Measurements from ENCODE around the gene HMGN2.

The HMGN2 gene

GRCh38 chr1:26472901-26473845 is 933 bp downstream of the HMGN2 start:
- H3K36me3 ChIP-seq (ENCODE audit: control insufficient read depth in 1 of 2, insufficient read depth in 2 of 2, low read depth in 1 of 2, low read length in 2 of 2): peaks cover 20 to 52% of the 10 kb centered on the region in 2 experiments
- peak overlapping the region in 1 of 2 experiments; percentile 30 for H3K18ac ChIP-seq (ENCODE audit: low read depth in 1 of 2, low read length in 2 of 2)
- H3K14ac ChIP-seq (ENCODE audit: low read length in 2 of 2): no peak overlapping the region
- no peak overlapping the region for H3K4ac ChIP-seq (ENCODE audit: low read depth in 1 of 2, low read length in 2 of 2)
- no peak overlapping the region for H3K27ac ChIP-seq (ENCODE audit: low read length, poor library complexity, severe bottlenecking)
- no peak overlapping the region for H2BK15ac ChIP-seq (ENCODE audit: low read depth, poor library complexity, severe bottlenecking)
- H3K27me3 ChIP-seq (ENCODE audit: control insufficient read depth in 1 of 2, insufficient read depth in 1 of 2, low read length in 2 of 2): no peaks in the 10 kb centered on the region
- peak; percentile 94 for DNase-seq
- H3K9me3 ChIP-seq (ENCODE audit: control insufficient read depth, low read length): no peaks in the 10 kb centered on the region
- no peak overlapping the region for H2BK12ac ChIP-seq (ENCODE audit: low read length in 2 of 2)
- H2BK5ac ChIP-seq (ENCODE audit: low read depth, low read length, poor library complexity, severe bottlenecking): no peak overlapping the region
- H3K4me2 ChIP-seq (ENCODE audit: low read length, poor library complexity, severe bottlenecking): peak overlapping the region; percentile 72
- peak overlapping the region; percentile 44 for H2AFZ ChIP-seq (ENCODE audit: low read depth, low read length)
- peak overlapping the region; percentile 88 to 99 for H3K4me3 ChIP-seq (ENCODE audit: insufficient read depth in 1 of 2, low read depth in 1 of 2, low read length in 2 of 2)
- H2AK5ac ChIP-seq (ENCODE audit: low read length, severe bottlenecking): no peak overlapping the region
- H2BK120ac ChIP-seq (ENCODE audit: low read depth, low read length): no peak overlapping the region
- no peak overlapping the region for H4K8ac ChIP-seq (ENCODE audit: low read length)
- H3K9ac ChIP-seq (ENCODE audit: low read length): peak overlapping the region; percentile 93
- H4K91ac ChIP-seq (ENCODE audit: low read length): no peak overlapping the region
- WGBS: 3% methylated on average over 56 of the region's 71 CpGs
- H3K4me1 ChIP-seq (ENCODE audit: control insufficient read depth, insufficient read depth, low read depth, low read length): peaks cover 14% of the 10 kb centered on the region
- H3K23ac ChIP-seq (ENCODE audit: low read length in 2 of 2): no peak overlapping the region
- peaks cover 9% of the 10 kb centered on the region for H3K79me1 ChIP-seq (replicated peaks; ENCODE audit: low read length, poor library complexity, severe bottlenecking)

- Histone ChIP-seq H3K36me3 (ENCODE audit: control insufficient read depth in 1 of 2, insufficient read depth in 2 of 2, low read depth in 1 of 2, low read length in 2 of 2) (peaks cover 13 to 42% of the 10 kb centered on the region in 2 experiments), H3K14ac (ENCODE audit: low read length in 2 of 2) (no peak overlapping the region), H3K4ac (ENCODE audit: low read depth in 1 of 2, low read length in 2 of 2) (no peak overlapping the region), H3K18ac (ENCODE audit: low read depth in 1 of 2, low read length in 2 of 2) (no peak overlapping the region), H2BK15ac (ENCODE audit: low read depth, poor library complexity, severe bottlenecking) (no peak overlapping the region), H3K9me3 (ENCODE audit: control insufficient read depth, low read length) (no peaks in the 10 kb centered on the region), H3K27ac (ENCODE audit: low read length, poor library complexity, severe bottlenecking) (no peak overlapping the region), H4K91ac (ENCODE audit: low read length) (no peak overlapping the region), H2AK5ac (ENCODE audit: low read length, severe bottlenecking) (no peak overlapping the region), H3K27me3 (ENCODE audit: control insufficient read depth in 1 of 2, insufficient read depth in 1 of 2, low read length in 2 of 2) (no peaks in the 10 kb centered on the region), H3K9ac (ENCODE audit: low read length) (no peak overlapping the region), H2BK120ac (ENCODE audit: low read depth, low read length) (no peak overlapping the region), H3K4me1 (ENCODE audit: control insufficient read depth, insufficient read depth, low read depth, low read length) (peaks cover 14% of the 10 kb centered on the region), H3K4me2 (ENCODE audit: low read length, poor library complexity, severe bottlenecking) (no peak overlapping the region), H3K4me3 (ENCODE audit: insufficient read depth in 1 of 2, low read depth in 1 of 2, low read length in 2 of 2) (no peak overlapping the region), H2BK12ac (ENCODE audit: low read length in 2 of 2) (no peak overlapping the region), H2AFZ (ENCODE audit: low read depth, low read length) (no peak overlapping the region), H3K79me1 (replicated peaks; ENCODE audit: low read length, poor library complexity, severe bottlenecking) (peaks cover 9% of the 10 kb centered on the region), H4K8ac (ENCODE audit: low read length) (no peak overlapping the region), H3K23ac (ENCODE audit: low read length in 2 of 2) (no peak overlapping the region), H2BK5ac (ENCODE audit: low read depth, low read length, poor library complexity, severe bottlenecking) (no peak overlapping the region)
- DNase-seq: no peak
- WGBS: 100% methylated on average over 1 of the region's 1 CpG
These were observed 2.6 kb downstream of the HMGN2 start for GRCh38 chr1:26474818-26475217.

DNA sequence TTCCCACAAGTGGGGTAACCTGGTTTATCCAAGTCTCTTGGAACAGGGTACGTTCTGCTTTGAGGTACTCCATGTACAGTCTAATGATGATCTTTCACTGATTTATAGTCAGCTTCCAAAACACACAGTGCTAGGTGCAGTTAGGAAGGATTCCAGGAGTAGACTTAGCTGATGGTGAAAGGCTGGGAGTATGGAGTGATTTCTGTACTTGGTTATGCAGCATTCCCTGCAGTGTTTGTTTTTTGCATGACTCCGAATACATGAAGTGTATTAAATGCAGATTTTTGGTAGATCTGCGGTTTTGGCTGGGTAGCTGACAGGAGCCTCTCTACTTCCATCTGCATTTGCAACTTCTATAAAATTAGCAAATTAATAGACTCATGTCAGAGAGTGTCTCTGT is 3.7 kb downstream of the HMGN2 start:
- no peak overlapping the region for H3K14ac ChIP-seq (ENCODE audit: low read length in 2 of 2)
- H2AK5ac ChIP-seq (ENCODE audit: low read length, severe bottlenecking): no peak overlapping the region
- peaks cover 4% of the 10 kb centered on the region for H3K79me1 ChIP-seq (replicated peaks; ENCODE audit: low read length, poor library complexity, severe bottlenecking)
- no peak overlapping the region for H3K9ac ChIP-seq (ENCODE audit: low read length)
- H3K4me2 ChIP-seq (ENCODE audit: low read length, poor library complexity, severe bottlenecking): no peak overlapping the region
- no peak overlapping the region for H2BK12ac ChIP-seq (ENCODE audit: low read length in 2 of 2)
- H2AFZ ChIP-seq (ENCODE audit: low read depth, low read length): no peak overlapping the region
- no peak overlapping the region for H3K4ac ChIP-seq (ENCODE audit: low read depth in 1 of 2, low read length in 2 of 2)
- peaks cover 10 to 41% of the 10 kb centered on the region in 2 experiments for H3K36me3 ChIP-seq (ENCODE audit: control insufficient read depth in 1 of 2, insufficient read depth in 2 of 2, low read depth in 1 of 2, low read length in 2 of 2)
- H3K23ac ChIP-seq (ENCODE audit: low read length in 2 of 2): no peak overlapping the region
- peaks cover 8% of the 10 kb centered on the region for H3K4me1 ChIP-seq (ENCODE audit: control insufficient read depth, insufficient read depth, low read depth, low read length)
- H4K8ac ChIP-seq (ENCODE audit: low read length): no peak overlapping the region
- H3K27me3 ChIP-seq (ENCODE audit: control insufficient read depth in 1 of 2, insufficient read depth in 1 of 2, low read length in 2 of 2): no peaks in the 10 kb centered on the region
- no peak for DNase-seq
- H3K27ac ChIP-seq (ENCODE audit: low read length, poor library complexity, severe bottlenecking): no peak overlapping the region
- no peak overlapping the region for H4K91ac ChIP-seq (ENCODE audit: low read length)
- no peak overlapping the region for H2BK15ac ChIP-seq (ENCODE audit: low read depth, poor library complexity, severe bottlenecking)
- no peak overlapping the region for H3K18ac ChIP-seq (ENCODE audit: low read depth in 1 of 2, low read length in 2 of 2)
- H3K4me3 ChIP-seq (ENCODE audit: insufficient read depth in 1 of 2, low read depth in 1 of 2, low read length in 2 of 2): no peak overlapping the region
- no peak overlapping the region for H2BK5ac ChIP-seq (ENCODE audit: low read depth, low read length, poor library complexity, severe bottlenecking)
- H3K9me3 ChIP-seq (ENCODE audit: control insufficient read depth, low read length): no peaks in the 10 kb centered on the region
- 93% methylated on average over 2 of the region's 3 CpGs for WGBS
- no peak overlapping the region for H2BK120ac ChIP-seq (ENCODE audit: low read depth, low read length)

DNA sequence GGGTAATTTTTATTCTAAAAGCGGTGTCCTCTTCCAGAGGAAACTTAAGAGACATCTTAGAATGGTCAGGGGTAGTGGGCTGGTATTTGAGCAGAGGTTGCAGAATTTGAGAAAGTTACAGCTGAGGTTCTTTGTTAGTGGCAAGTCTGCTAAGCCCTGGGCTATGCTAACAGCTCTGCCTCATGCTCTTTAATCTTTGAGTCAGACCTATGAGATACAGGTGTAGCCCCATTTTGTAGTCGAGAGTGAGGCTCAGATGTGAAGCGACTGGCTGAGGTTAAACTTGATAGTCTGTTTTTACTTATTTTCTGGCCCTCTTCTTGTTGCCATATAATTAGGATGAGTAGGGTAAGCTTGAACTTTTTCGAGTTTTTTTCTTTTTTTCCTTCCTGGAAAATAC is 4.7 kb downstream of the HMGN2 start:
- H2BK15ac ChIP-seq (ENCODE audit: low read depth, poor library complexity, severe bottlenecking): no peak overlapping the region
- H2BK5ac ChIP-seq (ENCODE audit: low read depth, low read length, poor library complexity, severe bottlenecking): no peak overlapping the region
- H3K23ac ChIP-seq (ENCODE audit: low read length in 2 of 2): no peak overlapping the region

More for the DNA sequence above, 4.7 kb downstream of the HMGN2 start:
- H3K14ac ChIP-seq (ENCODE audit: low read length in 2 of 2): no peak overlapping the region
- no peak overlapping the region for H2AK5ac ChIP-seq (ENCODE audit: low read length, severe bottlenecking)
- no peak overlapping the region for H4K91ac ChIP-seq (ENCODE audit: low read length)
- no peaks in the 10 kb centered on the region for H3K4me1 ChIP-seq (ENCODE audit: control insufficient read depth, insufficient read depth, low read depth, low read length)
- no peak overlapping the region for H4K8ac ChIP-seq (ENCODE audit: low read length)
- H3K4me2 ChIP-seq (ENCODE audit: low read length, poor library complexity, severe bottlenecking): no peak overlapping the region
- no peak overlapping the region for H3K27ac ChIP-seq (ENCODE audit: low read length, poor library complexity, severe bottlenecking)
- no peak overlapping the region for H2BK120ac ChIP-seq (ENCODE audit: low read depth, low read length)
- H2BK12ac ChIP-seq (ENCODE audit: low read length in 2 of 2): no peak overlapping the region
- H3K79me1 ChIP-seq (replicated peaks; ENCODE audit: low read length, poor library complexity, severe bottlenecking): peaks cover 4% of the 10 kb centered on the region
- WGBS: 95% methylated on average over 4 of the region's 4 CpGs
- no peak overlapping the region for H3K9ac ChIP-seq (ENCODE audit: low read length)
- no peak overlapping the region for H2AFZ ChIP-seq (ENCODE audit: low read depth, low read length)
- H3K4me3 ChIP-seq (ENCODE audit: insufficient read depth in 1 of 2, low read depth in 1 of 2, low read length in 2 of 2): no peak overlapping the region
- no peak overlapping the region for H3K4ac ChIP-seq (ENCODE audit: low read depth in 1 of 2, low read length in 2 of 2)
- no peaks in the 10 kb centered on the region for H3K9me3 ChIP-seq (ENCODE audit: control insufficient read depth, low read length)
- H3K36me3 ChIP-seq (ENCODE audit: control insufficient read depth in 1 of 2, insufficient read depth in 2 of 2, low read depth in 1 of 2, low read length in 2 of 2): peaks cover 10 to 41% of the 10 kb centered on the region in 2 experiments
- no peak for DNase-seq
- no peaks in the 10 kb centered on the region for H3K27me3 ChIP-seq (ENCODE audit: control insufficient read depth in 1 of 2, insufficient read depth in 1 of 2, low read length in 2 of 2)
- H3K18ac ChIP-seq (ENCODE audit: low read depth in 1 of 2, low read length in 2 of 2): no peak overlapping the region

Data from mesenchymal stem cell (in vitro differentiated cells and primary cell).